CD4-positive, alpha-beta T cell (primary cell): Measurements from ENCODE around the gene WNT16. TPM values are rescaled to one million over a fixed set of nuclear protein-coding genes. Genes with fewer than 3 reads are reported as not detected.

ENCODE experiments used
- ATAC-seq: fragments of 200-7000 bp; cut with Tn5 transposase; one replicate; pipeline ENCODE4 v1.10.0; 2022; ENCODE audit warnings: mild to moderate bottlenecking; ENCODE audit not compliant: poor library complexity
- CTCF ChIA-PET: fragments of 350-600 bp; sonication (Branson Sonifier 250); formaldehyde crosslinking; loops from one replicate; lab custom pipeline; 2021; ENCODE audit warnings: antibody characterized with exemption, inconsistent platforms; lab: Charles Lee
- POLR2A ChIA-PET: fragments of 350-600 bp; sonication (Branson Sonifier 250); formaldehyde crosslinking; loops from one replicate; lab custom pipeline; 2021; ENCODE audit warnings: antibody characterized with exemption, inconsistent platforms; lab: Charles Lee
- DNase-seq, 14 experiments: peaks; one replicate each; pipeline ENCODE4 v3.0.0-alpha.2; 2013 to 2020; ENCODE audit warnings: mixed read lengths in 2 of 14
- H3K27ac ChIP-seq, 2 donors: one replicate each; pipeline versions ENCODE4 v1.5.1 to v1.7.0; 2013; ENCODE audit warnings: low read length in 2 of 2, low read depth in 1 of 2, mild to moderate bottlenecking in 1 of 2
- H3K27me3 ChIP-seq, 2 experiments: 1 replicate in 1 of 2; 2 replicates in 1 of 2; pipeline versions ENCODE4 v1.6.1 to v1.7.0; 2013; ENCODE audit warnings: low read length in 2 of 2, control low read depth in 1 of 2, mild to moderate bottlenecking in 1 of 2, moderate library complexity in 1 of 2; ENCODE audit not compliant: insufficient read depth in 2 of 2, control insufficient read depth in 1 of 2
- H3K36me3 ChIP-seq: one replicate; pipeline ENCODE4 v1.6.1; 2013; ENCODE audit warnings: low read length, control low read depth; ENCODE audit not compliant: insufficient read depth
- H3K4me1 ChIP-seq: one replicate; pipeline ENCODE4 v1.6.1; 2013; ENCODE audit warnings: low read length, control low read depth; ENCODE audit not compliant: insufficient read depth
- H3K4me3 ChIP-seq: one replicate; pipeline ENCODE4 v1.5.1; 2013; ENCODE audit warnings: mild to moderate bottlenecking, low read length, moderate library complexity
- H3K9me3 ChIP-seq, 2 experiments: 1 replicate in 1 of 2; 2 replicates in 1 of 2; pipeline versions ENCODE4 v1.6.1 to v1.7.0; 2013; ENCODE audit warnings: low read length in 2 of 2, mild to moderate bottlenecking in 2 of 2, control low read depth in 1 of 2, moderate library complexity in 1 of 2; ENCODE audit not compliant: control insufficient read depth in 1 of 2, insufficient read depth in 1 of 2
- H3K27ac Mint-ChIP-seq: one replicate; pipeline ENCODE4 v1.8.0; 2020; ENCODE audit warnings: mixed read lengths
- H3K27me3 Mint-ChIP-seq: one replicate; pipeline ENCODE4 v1.8.0; 2021; ENCODE audit warnings: mixed read lengths
- H3K36me3 Mint-ChIP-seq: one replicate; pipeline ENCODE4 v1.8.0; 2021; ENCODE audit warnings: low read depth, mixed read lengths
- H3K4me1 Mint-ChIP-seq: one replicate; pipeline ENCODE4 v1.8.0; 2021; ENCODE audit warnings: low read depth, mixed read lengths
- H3K4me3 Mint-ChIP-seq: one replicate; pipeline ENCODE4 v1.8.0; 2020; ENCODE audit warnings: mild to moderate bottlenecking, mixed read lengths
- H3K9me3 Mint-ChIP-seq: one replicate; pipeline ENCODE4 v1.8.0; 2020; ENCODE audit warnings: mixed read lengths
- CTCF ChIP-seq: fragments of 200-600 bp; IDR thresholded peaks from one replicate; pipeline ENCODE4 v1.8.0; 2022; ENCODE audit warnings: antibody characterized with exemption, mild to moderate bottlenecking
- intact Hi-C, 2 experiments: fragments of 100-400 bp; cut with DNase I in 1 of 2; cut with micrococcal nuclease in 1 of 2; formaldehyde crosslinking; loops; one replicate each; pipeline versions ENCODE4 v1.15.1 to v1.9.0; 2023 to 2025; cut with DNase I, micrococcal nuclease
- total RNA-seq, 174 experiments: library from RNA in 2 of 174; stranded (reverse) in 2 of 174; gene quantifications; one replicate each; pipeline ENCODE4 v1.2.3 and lab custom pipeline; 2021 to 2026

Gene WNT16
- total RNA-seq, 2 experiments from 2014 or later = not detected

- no peak for DNase-seq
- Mint-ChIP-seq H3K27me3 (no peaks in the 10 kb centered on the region), H3K36me3 (no peaks in the 10 kb centered on the region), H3K9me3 (no peaks in the 10 kb centered on the region), H3K4me1 (peaks cover 82% of the 10 kb centered on the region), H3K4me3 (no peak overlapping the region), H3K27ac (no peak overlapping the region)
- Histone ChIP-seq H3K4me1 (peaks cover 2% of the 10 kb centered on the region), H3K4me3 (no peak overlapping the region), H3K27ac (no peak overlapping the region), H3K9me3 (no peaks in the 10 kb centered on the region), H3K36me3 (no peaks in the 10 kb centered on the region), H3K27me3 (no peaks in the 10 kb centered on the region)
- intact Hi-C loops = no loop called here
- ATAC-seq = no peak
- POLR2A ChIA-PET = interaction anchor here (1.7 kb wide), 1 partner anchor 8 kb away, joined by 4 read pairs; no protein-coding TSS in a partner anchor
- CTCF ChIA-PET = no interaction called here
- no peak for TF ChIP-seq CTCF
Measured at GRCh38 chr7:121388950-121389349, 60.1 kb downstream of the WNT16 start.

- H3K9me3 ChIP-seq = no peaks in the 10 kb centered on the region
- DNase-seq (no peak), ATAC-seq (no peak)
- Mint-ChIP-seq H3K27me3 (no peaks in the 10 kb centered on the region), H3K4me3 (no peak overlapping the region), H3K4me1 (peaks cover 82% of the 10 kb centered on the region), H3K36me3 (no peaks in the 10 kb centered on the region), H3K27ac (peak overlapping the region; percentile 16), H3K9me3 (no peaks in the 10 kb centered on the region)
- no peak overlapping the region for H3K27ac ChIP-seq
- no peaks in the 10 kb centered on the region for H3K36me3 ChIP-seq
- H3K27me3 ChIP-seq = no peaks in the 10 kb centered on the region
- no peak overlapping the region for H3K4me3 ChIP-seq
- ChIA-PET CTCF (no interaction called here), POLR2A (interaction anchor here (0.6 to 2.1 kb wide), 2 partner anchors 48 to 273 kb away, joined by 3 to 5 read pairs; no protein-coding TSS in a partner anchor)
- H3K4me1 ChIP-seq = peaks cover 4% of the 10 kb centered on the region
- no peak for TF ChIP-seq CTCF
- intact Hi-C loops = loop anchor here in 1 of 2 experiments (10.0 kb wide), 1 partner anchor 405 kb away; the partner anchor contains the start of gene CPED1
Measured at GRCh38 chr7:121390109-121390508, 61.3 kb downstream of the WNT16 start.

- H3K4me3 Mint-ChIP-seq = no peak overlapping the region
- ChIA-PET POLR2A (interaction anchor here (0.6 to 2.1 kb wide), 4 partner anchors 18 to 273 kb away, joined by 3 to 5 read pairs (median 4); no protein-coding TSS in a partner anchor), CTCF (no interaction called here)
- ATAC-seq (peak; percentile 29), DNase-seq (peak in 2 of 14 experiments; percentile 12 to 24)
- H3K9me3 Mint-ChIP-seq = no peaks in the 10 kb centered on the region
- H3K27me3 Mint-ChIP-seq = no peaks in the 10 kb centered on the region
- Histone ChIP-seq H3K27ac (no peak overlapping the region), H3K27me3 (no peaks in the 10 kb centered on the region), H3K4me1 (peaks cover 4% of the 10 kb centered on the region), H3K9me3 (no peaks in the 10 kb centered on the region), H3K4me3 (no peak overlapping the region), H3K36me3 (no peaks in the 10 kb centered on the region)
- peak overlapping the region; percentile 16 for H3K27ac Mint-ChIP-seq
- intact Hi-C loops = loop anchor here in 1 of 2 experiments (10.0 kb wide), 1 partner anchor 406 kb away; the partner anchor contains the start of gene CPED1
- H3K4me1 Mint-ChIP-seq = peaks cover 81% of the 10 kb centered on the region
- no peak for TF ChIP-seq CTCF
- H3K36me3 Mint-ChIP-seq = no peaks in the 10 kb centered on the region
Measured at GRCh38 chr7:121390617-121391016, 61.8 kb downstream of the WNT16 start.

Other genes with a start within 250 kb of the WNT16 start
- 10 to 100 TPM in 1 of 2 experiments, 1 to 10 TPM in 1; 7.9 to 10.5 TPM for gene FAM3C, start 67.3 kb downstream of the WNT16 start, total RNA-seq